A549 (cell line): Measurements from ENCODE around the gene STIM1. TPM values are rescaled to one million over a fixed set of nuclear protein-coding genes. Genes with fewer than 3 reads are reported as not detected.

ENCODE experiments used
- ATAC-seq, 2 experiments: fragments of 200-7000 bp in 1 of 2; fragments of >200 bp in 1 of 2; cut with Nextera tagmentation in 1 of 2; cut with Tn5 transposase in 1 of 2; 3 replicates each; pipeline versions ENCODE4 v1.8.0 to v1.9.1; 2018 to 2020; ENCODE audit warnings: mild to moderate bottlenecking in 1 of 2, moderate library complexity in 1 of 2
- CTCF ChIA-PET: fragments of 300-600 bp; sonication (Branson Sonifier 250); formaldehyde crosslinking; extraction: SDS; loops from one replicate; lab custom pipeline; 2021; ENCODE audit warnings: antibody characterized with exemption, inconsistent platforms; lab: Yijun Ruan, JAX
- POLR2A ChIA-PET: fragments of 350-600 bp; formaldehyde crosslinking; extraction: SDS; loops from one replicate; lab custom pipeline; 2021; ENCODE audit warnings: antibody characterized with exemption, inconsistent platforms; lab: Yijun Ruan, JAX
- DNase-seq, 2 experiments: peaks; one replicate each; pipeline versions ENCODE4 v3.0.0 to v3.0.0-alpha.2; 2011 to 2016; ENCODE audit warnings: low read depth in 1 of 2, low spot score in 1 of 2
- FAIRE-seq: peaks from 2 replicates; lab custom pipeline; 2011; peaks lifted over from hg19 to GRCh38; lab: Jason Lieb, UNC
- H3K27ac ChIP-seq, 2 experiments: fragments of >200 bp; sonication (Bioruptor Twin); formaldehyde crosslinking; 3 replicates each; pipeline ENCODE4 v1.5.1; 2016 to 2017
- H3K4me1 ChIP-seq: fragments of >200 bp; sonication (Bioruptor Twin); formaldehyde crosslinking; 3 replicates; pipeline ENCODE4 v1.6.1; 2016
- H3K4me2 ChIP-seq: fragments of >200 bp; sonication (Bioruptor Twin); formaldehyde crosslinking; 3 replicates; pipeline ENCODE4 v1.6.1; 2016
- H3K4me3 ChIP-seq: fragments of >200 bp; sonication (Bioruptor Twin); formaldehyde crosslinking; 3 replicates; pipeline ENCODE4 v1.5.1; 2016
- H3K9me3 ChIP-seq: fragments of >200 bp; sonication (Bioruptor Twin); formaldehyde crosslinking; 3 replicates; pipeline ENCODE4 v1.6.1; 2016
- ATOH8 ChIP-seq: fragments of 250-450 bp; sonication (Bioruptor Pico); IDR thresholded peaks from 2 replicates; pipeline ENCODE4 v1.5.0; 2020; ENCODE audit warnings: low read depth, mild to moderate bottlenecking, moderate library complexity
- BHLHE40 ChIP-seq: IDR thresholded peaks from 2 replicates; pipeline ENCODE4 v1.6.1; 2012; ENCODE audit warnings: low read depth, low read length, inconsistent platforms
- CBX8 ChIP-seq: fragments of 200-600 bp; sonication (generic); IDR thresholded peaks from 2 replicates; pipeline ENCODE4 v1.6.1; 2016
- CHD4 ChIP-seq: fragments of 200-600 bp; sonication (generic); IDR thresholded peaks from 2 replicates; pipeline ENCODE4 v1.6.1; 2016; ENCODE audit warnings: antibody characterized with exemption, mild to moderate bottlenecking, borderline replicate concordance
- EHF ChIP-seq: fragments of 250-450 bp; sonication (Bioruptor Pico); IDR thresholded peaks from 2 replicates; pipeline ENCODE4 v1.5.0; 2020; ENCODE audit warnings: mild to moderate bottlenecking
- EP300 ChIP-seq, 2 experiments: fragments of >200 bp; sonication (Bioruptor Twin); formaldehyde crosslinking; IDR thresholded peaks; 2 replicates in 1 of 2; 3 replicates in 1 of 2; pipeline ENCODE4 v1.6.1; 2016 to 2017
- FOSB ChIP-seq: fragments of 250-450 bp; sonication (Bioruptor Pico); IDR thresholded peaks from 2 replicates; pipeline ENCODE4 v1.5.0; 2020; ENCODE audit warnings: mild to moderate bottlenecking, moderate library complexity
- FOSL2 ChIP-seq, 2 experiments: fragments of 450-650 bp in 1 of 2; fragments of >200 bp in 1 of 2; sonication (Bioruptor Twin) in 1 of 2; formaldehyde crosslinking; IDR thresholded peaks; 2 replicates each; pipeline versions ENCODE4 v1.5.0 to v1.6.1; 2016 to 2020; ENCODE audit warnings: mild to moderate bottlenecking in 1 of 2, moderate library complexity in 1 of 2
- HEYL ChIP-seq: fragments of 250-450 bp; sonication (Bioruptor Pico); IDR thresholded peaks from 2 replicates; pipeline ENCODE4 v1.8.0; 2021; ENCODE audit warnings: mild to moderate bottlenecking, moderate library complexity
- HOXB13 ChIP-seq: fragments of 250-450 bp; sonication (Bioruptor Pico); IDR thresholded peaks from 2 replicates; pipeline ENCODE4 v1.5.0; 2020; ENCODE audit warnings: low read depth, mild to moderate bottlenecking, moderate library complexity
- HOXB5 ChIP-seq: fragments of 250-450 bp; sonication (Bioruptor Pico); IDR thresholded peaks from 2 replicates; pipeline ENCODE4 v1.5.0; 2020; ENCODE audit warnings: mild to moderate bottlenecking, moderate library complexity
- JUNB ChIP-seq: fragments of >200 bp; sonication (Bioruptor Twin); formaldehyde crosslinking; IDR thresholded peaks from 2 replicates; pipeline ENCODE4 v1.6.1; 2016
- KDM1A ChIP-seq: fragments of 200-600 bp; sonication (generic); IDR thresholded peaks from 2 replicates; pipeline ENCODE4 v1.6.1; 2016; ENCODE audit warnings: low read depth, mild to moderate bottlenecking
- MAFK ChIP-seq: fragments of 450-650 bp; IDR thresholded peaks from 2 replicates; pipeline ENCODE4 v1.6.1; 2014; ENCODE audit not compliant: partially characterized antibody
- MAZ ChIP-seq: fragments of 150-350 bp; IDR thresholded peaks from 2 replicates; pipeline ENCODE4 v1.6.1; 2014; ENCODE audit warnings: antibody characterized with exemption, low read depth, low read length, borderline replicate concordance
- NPAS2 ChIP-seq: fragments of 250-450 bp; sonication (Bioruptor Pico); IDR thresholded peaks from 2 replicates; pipeline ENCODE4 v1.8.0; 2022; ENCODE audit warnings: mild to moderate bottlenecking, moderate library complexity, borderline replicate concordance
- RCOR1 ChIP-seq: fragments of 150-350 bp; IDR thresholded peaks from 2 replicates; pipeline ENCODE4 v1.6.1; 2014; ENCODE audit warnings: antibody characterized with exemption, low read length, low read depth
- SREBF2 ChIP-seq: fragments of 450-650 bp; IDR thresholded peaks from 2 replicates; pipeline ENCODE4 v1.6.1; 2014; ENCODE audit warnings: mild to moderate bottlenecking, moderate library complexity
- TFCP2L1 ChIP-seq: fragments of 250-450 bp; sonication (Bioruptor Pico); IDR thresholded peaks from 2 replicates; pipeline ENCODE4 v1.5.0; 2021; ENCODE audit warnings: mild to moderate bottlenecking
- TP53 ChIP-seq: fragments of 250-450 bp; sonication (Bioruptor Pico); IDR thresholded peaks from 2 replicates; pipeline ENCODE4 v1.5.0; 2021; ENCODE audit warnings: mild to moderate bottlenecking, moderate library complexity
- ZC3H11A ChIP-seq: fragments of 450-650 bp; IDR thresholded peaks from 2 replicates; pipeline ENCODE4 v1.6.1; 2014; ENCODE audit warnings: antibody characterized with exemption, mild to moderate bottlenecking
- ZFP36 ChIP-seq: fragments of 450-650 bp; IDR thresholded peaks from 2 replicates; pipeline ENCODE4 v1.6.1; 2014; ENCODE audit warnings: borderline replicate concordance; ENCODE audit not compliant: partially characterized antibody
- ZNF302 ChIP-seq: fragments of 250-450 bp; sonication (Bioruptor Pico); IDR thresholded peaks from 2 replicates; pipeline ENCODE4 v1.9.0; 2021; ENCODE audit warnings: inconsistent platforms, mild to moderate bottlenecking, moderate library complexity
- WGBS: methylation state at CpG from one replicate; pipeline ENCODE4 v1.1.6; 2017; ENCODE audit errors: missing lambda C conversion rate; 5-methylcytosine and 5-hydroxymethylcytosine counted together
- polyA plus RNA-seq, 4 experiments: library from polyadenylated mRNA; depleted of rRNA in 3 of 4; stranded (reverse); fragments of >200 nt; fragmentation: RNase III in 1 of 4; extraction: RNeasy Plus Mini Kit Qiagen cat#74134 plus additional on column Dnase treatment in 1 of 4; gene quantifications; 2 replicates in 3 of 4; 3 replicates in 1 of 4; pipeline ENCODE4 v1.2.3, GENCODE V29; 2011 to 2017
- TF ChIP-seq, protein P1 (sequence below): IDR thresholded peaks from 2 replicates; pipeline ENCODE4 v1.6.1; 2012
- TF ChIP-seq, protein P2 (sequence below): fragments of 150-350 bp; IDR thresholded peaks from 2 replicates; pipeline ENCODE4 v1.6.1; 2014; ENCODE audit warnings: low read depth, mild to moderate bottlenecking, low read length

The STIM1 gene
- polyA plus RNA-seq, 2 of the 4 experiments (the other 2 are of a cell fraction), result 35.2 to 38.7 TPM

- Histone ChIP-seq H3K9me3 (no peaks in the 10 kb centered on the region), H3K4me1 (peaks cover 15% of the 10 kb centered on the region)
- TF ChIP-seq FOSB (CRISPR knock-in tag), result no peak
- TF ChIP-seq ATOH8 (CRISPR knock-in tag), result no peak
- TF ChIP-seq, protein P1, sequence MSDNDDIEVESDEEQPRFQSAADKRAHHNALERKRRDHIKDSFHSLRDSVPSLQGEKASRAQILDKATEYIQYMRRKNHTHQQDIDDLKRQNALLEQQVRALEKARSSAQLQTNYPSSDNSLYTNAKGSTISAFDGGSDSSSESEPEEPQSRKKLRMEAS, result no peak
- no peak for TF ChIP-seq KDM1A
- no peak for TF ChIP-seq TP53 (CRISPR knock-in tag)
- TF ChIP-seq SREBF2, result no peak
- no peak for TF ChIP-seq HOXB5 (CRISPR knock-in tag)
- no peak for TF ChIP-seq MAFK
- no peak for TF ChIP-seq CBX8
- TF ChIP-seq ZFP36, result no peak
- TF ChIP-seq BHLHE40, result no peak
- TF ChIP-seq NPAS2 (CRISPR knock-in tag), result no peak
- TF ChIP-seq ZNF302 (CRISPR knock-in tag), result no peak
- TF ChIP-seq, all 56 proteins: peak for 0
- ATAC-seq, result no peak
- CTCF ChIA-PET, result interaction anchor here (0.8 to 7.3 kb wide), 6 partner anchors 9 to 205 kb away, joined by 3 to 46 read pairs (median 4); partner anchors contain the start of gene STIM1
- DNase-seq, result no peak
- 89% methylated on average over 6 of the region's 6 CpGs for WGBS
- Histone ChIP-seq H3K27ac (no peak overlapping the region; a peak in 1 of 6 replicates), H3K4me2 (no peak overlapping the region), H3K4me3 (no peak overlapping the region)
- FAIRE-seq, result no peak
- POLR2A ChIA-PET, result interaction anchor here (1.4 kb wide), 1 partner anchor 12 kb away, joined by 4 read pairs; the partner anchor contains the start of gene STIM1
These were observed 12.0 kb downstream of the STIM1 start for GRCh38 chr11:3867209-3868091.

- TF ChIP-seq HOXB5 (CRISPR knock-in tag) (no peak), KDM1A (no peak), ZC3H11A (no peak), EP300 (IDR thresholded peaks at IDR 0.05) (no peak), HEYL (no peak), ZFP36 (no peak), EHF (no peak), RCOR1 (no peak), TP53 (CRISPR knock-in tag) (no peak), ZNF302 (CRISPR knock-in tag) (no peak), MAZ (no peak)
- no peaks in the 10 kb centered on the region for H3K9me3 ChIP-seq
- no peak overlapping the region for H3K4me2 ChIP-seq
- H3K27ac ChIP-seq, result no peak overlapping the region
- CTCF ChIA-PET, result interaction anchor here (0.5 to 7.3 kb wide), 4 partner anchors 14 to 409 kb away, joined by 3 to 46 read pairs (median 12); partner anchors contain the start of gene STIM1
- FAIRE-seq, result no peak
- ATAC-seq, result no peak
- DNase-seq, result no peak
- H3K4me1 ChIP-seq, result peaks cover 17% of the 10 kb centered on the region
- 98% methylated on average over 2 of the region's 2 CpGs for WGBS
- POLR2A ChIA-PET, result no interaction called here
- H3K4me3 ChIP-seq, result no peak overlapping the region
These were observed 18.4 kb downstream of the STIM1 start for GRCh38 chr11:3873712-3874349.

DNA sequence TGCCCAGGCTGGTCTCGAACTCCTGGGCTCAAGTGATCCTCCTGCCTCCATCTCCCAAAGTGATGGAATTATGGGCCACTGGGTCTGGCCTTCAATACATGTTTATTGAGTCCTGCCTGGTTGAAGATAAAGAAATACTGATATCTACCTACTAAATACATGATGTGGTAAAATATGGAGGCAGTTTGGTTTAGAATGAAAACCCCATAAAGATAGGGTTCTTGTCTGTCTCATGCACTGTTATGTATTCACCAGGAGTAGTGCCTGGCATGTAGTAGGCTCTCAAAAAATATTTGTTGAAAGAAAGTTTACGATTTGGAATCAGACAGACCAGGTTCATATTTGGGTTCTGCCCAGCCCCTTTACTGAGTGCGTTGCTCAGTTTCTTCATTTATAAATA, 21.1 kb downstream of the STIM1 start:
- Histone ChIP-seq H3K4me2 (no peak overlapping the region), H3K4me3 (no peak overlapping the region), H3K4me1 (peaks cover 39% of the 10 kb centered on the region), H3K9me3 (no peaks in the 10 kb centered on the region), H3K27ac (no peak overlapping the region)
- CTCF ChIA-PET, result interaction anchor here (1.0 to 2.8 kb wide), 5 partner anchors 10 to 196 kb away, joined by 3 to 18 read pairs (median 4); partner anchors contain the start of gene STIM1
- POLR2A ChIA-PET, result no interaction called here
- FAIRE-seq (no peak), ATAC-seq (no peak), DNase-seq (no peak)
- WGBS, result 89% methylated on average over 3 of the region's 3 CpGs
- TF ChIP-seq KDM1A, result no peak
- no peak for TF ChIP-seq CHD4
- TF ChIP-seq FOSL2 (IDR thresholded peaks at IDR 0.05), result no peak
- TF ChIP-seq FOSL2 (CRISPR knock-in tag; IDR thresholded peaks at IDR 0.05), result no peak
- TF ChIP-seq TFCP2L1 (CRISPR knock-in tag), result no peak
- no peak for TF ChIP-seq JUNB
- TF ChIP-seq RCOR1, result no peak
- TF ChIP-seq, protein P2, sequence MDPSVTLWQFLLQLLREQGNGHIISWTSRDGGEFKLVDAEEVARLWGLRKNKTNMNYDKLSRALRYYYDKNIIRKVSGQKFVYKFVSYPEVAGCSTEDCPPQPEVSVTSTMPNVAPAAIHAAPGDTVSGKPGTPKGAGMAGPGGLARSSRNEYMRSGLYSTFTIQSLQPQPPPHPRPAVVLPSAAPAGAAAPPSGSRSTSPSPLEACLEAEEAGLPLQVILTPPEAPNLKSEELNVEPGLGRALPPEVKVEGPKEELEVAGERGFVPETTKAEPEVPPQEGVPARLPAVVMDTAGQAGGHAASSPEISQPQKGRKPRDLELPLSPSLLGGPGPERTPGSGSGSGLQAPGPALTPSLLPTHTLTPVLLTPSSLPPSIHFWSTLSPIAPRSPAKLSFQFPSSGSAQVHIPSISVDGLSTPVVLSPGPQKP, result no peak
- no peak for TF ChIP-seq HOXB13 (CRISPR knock-in tag)
